Lower lobe of right lung (tissue), 2 donors: ENCODE data around the gene GOLGA1. TPM values are rescaled to one million over a fixed set of nuclear protein-coding genes. Genes with fewer than 3 reads are reported as not detected.

Experiments used
- ATAC-seq, 2 donors: fragments of 200-7000 bp; cut with Tn5 transposase; one replicate each; pipeline ENCODE4 v1.9.1; 2020 to 2022; ENCODE audit warnings: mild to moderate bottlenecking in 2 of 2, moderate library complexity in 2 of 2
- DNase-seq: peaks from one replicate; pipeline ENCODE4 v3.0.0-alpha.2; 2020
- H3K27ac ChIP-seq: fragments of 200-600 bp; one replicate; pipeline ENCODE4 v1.8.0; 2022
- H3K27me3 ChIP-seq: fragments of 200-600 bp; one replicate; pipeline ENCODE4 v1.8.0; 2022; ENCODE audit warnings: low read depth
- H3K36me3 ChIP-seq: fragments of 200-600 bp; one replicate; pipeline ENCODE4 v1.8.0; 2022; ENCODE audit warnings: mild to moderate bottlenecking
- H3K4me1 ChIP-seq: fragments of 200-600 bp; one replicate; pipeline ENCODE4 v1.8.0; 2022
- H3K4me3 ChIP-seq: fragments of 200-600 bp; one replicate; pipeline ENCODE4 v1.8.0; 2022; ENCODE audit warnings: mild to moderate bottlenecking
- H3K9me3 ChIP-seq: fragments of 200-600 bp; one replicate; pipeline ENCODE4 v1.8.0; 2022
- CTCF ChIP-seq: fragments of 200-600 bp; IDR thresholded peaks from one replicate; pipeline ENCODE4 v1.8.0; 2022; ENCODE audit warnings: antibody characterized with exemption, mild to moderate bottlenecking
- intact Hi-C: fragments of 100-400 bp; cut with DNase I; formaldehyde crosslinking; loops from one replicate; pipeline ENCODE4 v1.11.0; 2022
- total RNA-seq: library from RNA; stranded (reverse); fragmentation: NEBNext Ultra II Directional; extraction: Animal tissue kit (Norgen Biotek cat#: 25700); gene quantifications from one replicate; pipeline ENCODE4 v1.2.1, GENCODE V29; 2021
- donor health status: DM: no; HTN: yes; CAD: no; lungs with severe emphysema.

The GOLGA1 gene
- total RNA-seq, 1 donor from 2014 or later: 24.6 TPM

- no peak for TF ChIP-seq CTCF
- H3K27me3 ChIP-seq: no peaks in the 10 kb centered on the region
- no peaks in the 10 kb centered on the region for H3K4me1 ChIP-seq
- ATAC-seq (no peak), DNase-seq (no peak)
- no peak overlapping the region for H3K4me3 ChIP-seq
- H3K9me3 ChIP-seq: no peaks in the 10 kb centered on the region
- peaks cover 84% of the 10 kb centered on the region for H3K36me3 ChIP-seq
- H3K27ac ChIP-seq: no peak overlapping the region
- intact Hi-C loops: no loop called here
Observed at GRCh38 chr9:124911766-124912165, 29.1 kb downstream of the GOLGA1 start.

DNA sequence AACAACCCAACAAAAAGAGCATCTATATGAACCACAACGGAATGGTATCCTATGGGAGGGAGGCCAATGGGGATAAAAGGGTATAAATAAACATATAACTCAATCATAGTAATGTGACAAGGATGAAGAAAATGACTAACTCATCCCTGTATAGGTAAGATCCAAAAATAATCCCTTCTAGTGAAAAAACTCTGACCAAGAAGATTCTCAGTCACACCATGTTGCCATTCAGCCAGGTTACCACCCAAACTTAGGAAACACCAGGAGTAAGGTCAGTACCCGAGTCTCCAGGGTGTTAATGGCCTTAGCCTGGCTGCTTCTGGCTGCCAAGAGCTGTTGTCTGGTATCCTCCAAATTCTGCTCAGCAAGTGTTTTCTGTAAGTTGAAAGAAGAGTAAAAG, 32.8 kb downstream of the GOLGA1 start:
- no peak for DNase-seq
- TF ChIP-seq CTCF: no peak
- no peaks in the 10 kb centered on the region for H3K9me3 ChIP-seq
- H3K27me3 ChIP-seq: no peaks in the 10 kb centered on the region
- H3K36me3 ChIP-seq: peaks cover 93% of the 10 kb centered on the region
- no peak overlapping the region for H3K4me3 ChIP-seq
- no peaks in the 10 kb centered on the region for H3K4me1 ChIP-seq
- no peak overlapping the region for H3K27ac ChIP-seq
- intact Hi-C loops: no loop called here
- no peak for ATAC-seq

DNA sequence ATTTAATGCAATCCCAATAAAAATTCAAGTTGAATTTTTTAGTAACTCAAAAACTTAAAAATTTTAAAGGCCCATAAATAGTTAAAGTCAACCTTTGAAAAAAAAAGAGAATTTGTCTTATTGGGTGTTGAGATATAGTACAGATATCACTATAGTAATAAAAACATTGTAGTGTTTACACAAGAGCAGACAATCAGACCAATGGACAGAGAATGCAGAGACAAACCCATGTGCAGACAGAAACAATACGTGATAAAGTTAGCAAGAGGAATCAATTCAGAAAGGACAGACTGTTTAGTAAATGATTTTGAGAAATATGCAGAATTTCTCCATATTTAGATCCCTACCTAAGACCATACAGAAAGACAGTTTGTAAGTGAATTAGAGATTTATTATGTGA, 33.9 kb downstream of the GOLGA1 start:
- H3K27me3 ChIP-seq: no peaks in the 10 kb centered on the region
- peaks cover 93% of the 10 kb centered on the region for H3K36me3 ChIP-seq
- no peak for TF ChIP-seq CTCF
- H3K27ac ChIP-seq: no peak overlapping the region
- ATAC-seq (no peak), DNase-seq (no peak)
- H3K4me3 ChIP-seq: no peak overlapping the region
- no peaks in the 10 kb centered on the region for H3K4me1 ChIP-seq
- intact Hi-C loops: no loop called here
- no peaks in the 10 kb centered on the region for H3K9me3 ChIP-seq

DNA sequence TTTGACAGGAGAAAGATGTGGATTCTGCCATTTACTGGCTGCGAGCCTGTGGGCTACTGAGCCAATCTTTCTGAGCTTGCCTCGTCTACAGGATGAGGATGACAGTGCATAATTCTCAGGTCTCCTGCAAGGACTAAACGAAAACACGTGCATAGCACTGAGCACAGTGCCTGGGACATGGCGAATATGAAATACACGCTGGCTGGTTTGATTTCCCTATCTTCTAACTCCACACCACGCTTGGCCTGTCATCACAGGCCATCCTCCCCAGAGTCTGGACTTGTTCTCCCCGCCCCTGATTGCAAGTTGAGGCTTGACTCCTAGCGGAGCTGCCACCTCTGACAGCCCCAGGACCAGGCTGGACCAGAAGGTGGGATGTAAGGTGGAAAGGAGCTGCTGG, 41.0 kb downstream of the GOLGA1 start:
- TF ChIP-seq CTCF: no peak
- peaks cover 76% of the 10 kb centered on the region for H3K36me3 ChIP-seq
- no peak overlapping the region for H3K4me3 ChIP-seq
- intact Hi-C loops: no loop called here
- no peak for ATAC-seq
- H3K4me1 ChIP-seq: no peaks in the 10 kb centered on the region
- H3K27ac ChIP-seq: no peak overlapping the region
- no peak for DNase-seq
- no peaks in the 10 kb centered on the region for H3K9me3 ChIP-seq
- no peaks in the 10 kb centered on the region for H3K27me3 ChIP-seq

DNA sequence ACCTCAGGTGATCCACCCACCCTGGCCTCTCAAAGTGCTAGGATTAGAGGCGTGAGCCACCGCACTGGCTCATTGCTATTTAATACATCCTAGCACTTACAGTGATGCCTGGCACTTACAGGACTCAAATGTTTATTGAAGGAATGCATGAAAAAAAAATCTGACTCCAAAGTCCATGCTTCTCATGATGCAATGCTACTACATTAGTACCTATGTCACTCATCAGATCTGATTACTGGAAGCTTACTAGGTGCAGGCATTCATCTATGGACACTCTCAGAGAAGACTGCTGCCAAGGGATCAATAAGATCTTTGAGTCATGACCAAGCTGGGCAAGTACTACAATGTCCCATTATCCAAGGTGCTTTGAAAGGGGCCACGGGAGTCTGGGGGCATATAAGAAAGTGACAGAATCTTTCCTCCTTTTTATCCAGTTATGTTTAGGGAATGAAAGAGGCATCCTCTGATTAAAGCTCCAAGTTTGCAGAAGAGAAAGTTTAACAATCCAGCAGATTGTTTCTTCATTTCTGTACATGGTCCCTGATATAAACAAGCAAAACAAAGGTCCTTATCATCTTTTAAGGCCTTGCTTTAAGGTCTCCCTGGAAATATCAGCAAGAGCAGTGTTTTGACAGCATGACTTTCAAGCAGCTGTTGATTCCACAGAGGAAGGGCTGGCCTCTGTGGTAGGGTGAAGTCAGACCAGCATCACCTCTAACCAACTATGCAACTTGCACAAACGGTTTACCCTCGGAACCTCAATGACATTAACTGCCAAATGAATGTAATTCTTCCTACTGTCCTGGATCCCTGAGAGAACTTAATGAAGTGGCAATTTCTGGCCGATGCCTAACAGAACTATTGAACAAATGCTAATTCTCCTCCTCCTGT, 43.1 kb downstream of the GOLGA1 start:
- Histone ChIP-seq H3K9me3 (no peaks in the 10 kb centered on the region), H3K4me3 (no peak overlapping the region), H3K36me3 (peaks cover 79% of the 10 kb centered on the region), H3K27ac (no peak overlapping the region), H3K4me1 (no peaks in the 10 kb centered on the region), H3K27me3 (no peaks in the 10 kb centered on the region)
- no peak for ATAC-seq
- intact Hi-C loops: no loop called here
- no peak for TF ChIP-seq CTCF
- no peak for DNase-seq
